GM12892 (cell line): Measurements from ENCODE around the gene RGS10.
"Not testable (repeated sequence)": the region's sequence is repeated elsewhere in the genome, so short reads cannot be mapped to it uniquely, and the experiment has no call there.

Experiments
- POLR2A ChIP-seq: IDR thresholded peaks from 2 replicates; pipeline ENCODE4 v1.6.1; 2011; ENCODE audit warnings: low read depth, low read length, control low read depth
- POLR2AphosphoS5 ChIP-seq: IDR thresholded peaks from 2 replicates; pipeline ENCODE4 v1.6.1; 2011; ENCODE audit warnings: low read depth, low read length, control low read depth

GRCh38 chr10:119463195-119463594, 79.3 kb downstream of the RGS10 start:
- TF ChIP-seq POLR2A, POLR2AphosphoS5: not testable (repeated sequence)
